Keratinocyte (primary cell): ENCODE results near the gene HIVEP2. TPM values are rescaled to one million over a fixed set of nuclear protein-coding genes. Genes with fewer than 3 reads are reported as not detected.

ENCODE experiments used
- DNase-seq: peaks from one replicate; pipeline ENCODE4 v3.0.0-alpha.2; 2011; ENCODE audit warnings: low read depth, missing footprints, low spot score
- FAIRE-seq: peaks from 2 replicates; lab custom pipeline; 2011; peaks lifted over from hg19 to GRCh38; lab: Jason Lieb, UNC
- H2AFZ ChIP-seq: 2 replicates; pipeline ENCODE4 v1.6.0; 2012; ENCODE audit warnings: low read length, control low read depth, inconsistent platforms; ENCODE audit not compliant: control insufficient read depth
- H3K27ac ChIP-seq: 2 replicates; pipeline ENCODE4 v1.5.1; 2011; ENCODE audit warnings: low read length; ENCODE audit not compliant: control insufficient read depth, insufficient read depth
- H3K27me3 ChIP-seq: 3 replicates; pipeline ENCODE4 v1.6.0; 2011; ENCODE audit warnings: low read length; ENCODE audit not compliant: control insufficient read depth, insufficient read depth; ENCODE audit errors: extremely low read depth
- H3K36me3 ChIP-seq, 2 experiments: 2 replicates in 1 of 2; 3 replicates in 1 of 2; pipeline ENCODE4 v1.5.1; 2011; ENCODE audit warnings: low read length in 2 of 2, mild to moderate bottlenecking in 1 of 2; ENCODE audit not compliant: control insufficient read depth in 2 of 2, insufficient read depth in 2 of 2; ENCODE audit errors: extremely low read depth in 1 of 2
- H3K4me1 ChIP-seq: 3 replicates; pipeline ENCODE4 v1.5.1; 2011; ENCODE audit warnings: low read length; ENCODE audit not compliant: control insufficient read depth, insufficient read depth; ENCODE audit errors: extremely low read depth
- H3K4me2 ChIP-seq: 3 replicates; pipeline ENCODE4 v1.6.0; 2011; ENCODE audit warnings: low read depth, low read length; ENCODE audit not compliant: control insufficient read depth, insufficient read depth; ENCODE audit errors: extremely low read depth
- H3K4me3 ChIP-seq, 3 experiments: fragments of 200-600 bp in 1 of 3; sonication (generic) in 1 of 3; 2 replicates in 2 of 3; 3 replicates in 1 of 3; pipeline ENCODE4 v1.5.1; 2011 to 2016; ENCODE audit warnings: low read length in 3 of 3, mild to moderate bottlenecking in 3 of 3, control low read depth in 2 of 3, inconsistent platforms in 1 of 3, low read depth in 1 of 3, mixed read lengths in 1 of 3, mixed run types in 1 of 3, moderate library complexity in 1 of 3; ENCODE audit not compliant: control insufficient read depth in 2 of 3, insufficient read depth in 2 of 3; ENCODE audit errors: extremely low read depth in 1 of 3
- H3K79me2 ChIP-seq: 2 replicates; pipeline ENCODE4 v1.6.0; 2012; ENCODE audit warnings: low read length; ENCODE audit not compliant: control insufficient read depth, insufficient read depth
- H3K9ac ChIP-seq: 3 replicates; pipeline ENCODE4 v1.6.0; 2011; ENCODE audit warnings: low read length; ENCODE audit not compliant: control insufficient read depth, insufficient read depth; ENCODE audit errors: extremely low read depth
- H3K9me1 ChIP-seq: 3 replicates; pipeline ENCODE4 v1.6.0; 2011; ENCODE audit warnings: low read length; ENCODE audit not compliant: control insufficient read depth, insufficient read depth; ENCODE audit errors: extremely low read depth
- H3K9me3 ChIP-seq: 2 replicates; pipeline ENCODE4 v1.5.1; 2012; ENCODE audit warnings: low read depth, low read length; ENCODE audit not compliant: control insufficient read depth
- H4K20me1 ChIP-seq: 3 replicates; pipeline ENCODE4 v1.6.0; 2011; ENCODE audit warnings: low read length; ENCODE audit not compliant: control insufficient read depth, insufficient read depth; ENCODE audit errors: extremely low read depth
- CTCF ChIP-seq, 3 experiments: IDR thresholded peaks in 1 of 3; conservative IDR thresholded peaks in 1 of 3; optimal IDR thresholded peaks in 1 of 3; 2 replicates in 2 of 3; 3 replicates in 1 of 3; pipeline versions ENCODE3 to v1.5.1; 2011; ENCODE audit warnings: low read length in 3 of 3, mild to moderate bottlenecking in 3 of 3, moderate library complexity in 2 of 3, control low read depth in 1 of 3, inconsistent platforms in 1 of 3; ENCODE audit not compliant: insufficient read depth in 2 of 3; ENCODE audit errors: extremely low read depth in 1 of 3
- EZH2 ChIP-seq: IDR thresholded peaks from one replicate; pipeline ENCODE4 v1.6.1; 2012; ENCODE audit warnings: inconsistent platforms, mild to moderate bottlenecking, low read length, moderate library complexity
- dilution Hi-C: fragments of 300-500 bp; cut with MboI; formaldehyde crosslinking; loops from one replicate; pipeline ENCODE4 v1.7.0; 2020; ENCODE audit warnings: low sequenced_read_pairs; ENCODE audit not compliant: extremely low pct_ligation_motif_present
- polyA plus RNA-seq, 5 experiments: library from polyadenylated mRNA; depleted of rRNA in 3 of 5; stranded (reverse) in 3 of 5; stranded (forward) in 1 of 5; unstranded in 1 of 5; fragments of >200 nt; gene quantifications; 1 replicate in 1 of 5; 2 replicates in 3 of 5; 3 replicates in 1 of 5; pipeline versions ENCODE4 v1.2.1 to v1.2.3, GENCODE V29; 2011 to 2012; ENCODE audit warnings: missing spikeins in 2 of 5, low read depth in 1 of 5, low replicate concordance in 1 of 5

Gene HIVEP2
- polyA plus RNA-seq, 1 donor (not counting 4 experiments of a cell fraction or from before 2014, with no cell fraction given) = 8.9 TPM

GRCh38 chr6:142744836-142745235, 200.1 kb downstream of the HIVEP2 start:
- Histone ChIP-seq H3K27me3 (no peaks in the 10 kb centered on the region), H4K20me1 (no peaks in the 10 kb centered on the region), H3K4me1 (peaks cover 4% of the 10 kb centered on the region), H3K4me2 (no peak overlapping the region), H2AFZ (no peak overlapping the region), H3K79me2 (no peaks in the 10 kb centered on the region), H3K9ac (no peak overlapping the region), H3K36me3 (no peaks in the 10 kb centered on the region), H3K9me1 (no peaks in the 10 kb centered on the region), H3K9me3 (no peaks in the 10 kb centered on the region), H3K27ac (no peak overlapping the region), H3K4me3 (no peak overlapping the region)
- TF ChIP-seq CTCF (optimal IDR thresholded peaks at IDR 0.05 in 1 of 3, IDR thresholded peaks at IDR 0.05 in 1 of 3, conservative IDR thresholded peaks at IDR 0.05 in 1 of 3; ENCODE audit: extremely low read depth in 1 of 3, insufficient read depth in 2 of 3, low read length in 3 of 3) = no peak
- TF ChIP-seq EZH2 = no peak
- FAIRE-seq (no peak), DNase-seq (no peak)
- dilution Hi-C loops = no loop called here

GRCh38 chr6:142740449-142740848, 204.5 kb downstream of the HIVEP2 start:
- no peak overlapping the region for H3K9ac ChIP-seq
- H2AFZ ChIP-seq = no peak overlapping the region
- DNase-seq (no peak), FAIRE-seq (no peak)
- H3K27me3 ChIP-seq = no peaks in the 10 kb centered on the region
- H3K4me1 ChIP-seq = peaks cover 11% of the 10 kb centered on the region
- no peak overlapping the region for H3K4me3 ChIP-seq
- H3K27ac ChIP-seq = no peak overlapping the region
- H4K20me1 ChIP-seq = no peaks in the 10 kb centered on the region
- H3K36me3 ChIP-seq = no peaks in the 10 kb centered on the region
- H3K4me2 ChIP-seq = no peak overlapping the region
- H3K9me3 ChIP-seq = no peaks in the 10 kb centered on the region
- no peak for TF ChIP-seq EZH2
- TF ChIP-seq CTCF (optimal IDR thresholded peaks at IDR 0.05 in 1 of 3, IDR thresholded peaks at IDR 0.05 in 1 of 3, conservative IDR thresholded peaks at IDR 0.05 in 1 of 3; ENCODE audit: extremely low read depth in 1 of 3, insufficient read depth in 2 of 3, low read length in 3 of 3) = no peak
- H3K9me1 ChIP-seq = no peaks in the 10 kb centered on the region
- no peaks in the 10 kb centered on the region for H3K79me2 ChIP-seq
- dilution Hi-C loops = no loop called here
